ENCODE measurements around the gene SREBF1.

SREBF1 gene

GRCh38 chr17:17774009-17774881 is 62.5 kb downstream of the SREBF1 start:
- no peak for FAIRE-seq

GRCh38 chr17:17772231-17772630 is 64.6 kb downstream of the SREBF1 start:
- no peak for FAIRE-seq

GRCh38 chr17:17771498-17772201 is 65.1 kb downstream of the SREBF1 start:
- no peak for FAIRE-seq

GRCh38 chr17:17770632-17771044 is 66.1 kb downstream of the SREBF1 start:
- FAIRE-seq, result no peak

DNA sequence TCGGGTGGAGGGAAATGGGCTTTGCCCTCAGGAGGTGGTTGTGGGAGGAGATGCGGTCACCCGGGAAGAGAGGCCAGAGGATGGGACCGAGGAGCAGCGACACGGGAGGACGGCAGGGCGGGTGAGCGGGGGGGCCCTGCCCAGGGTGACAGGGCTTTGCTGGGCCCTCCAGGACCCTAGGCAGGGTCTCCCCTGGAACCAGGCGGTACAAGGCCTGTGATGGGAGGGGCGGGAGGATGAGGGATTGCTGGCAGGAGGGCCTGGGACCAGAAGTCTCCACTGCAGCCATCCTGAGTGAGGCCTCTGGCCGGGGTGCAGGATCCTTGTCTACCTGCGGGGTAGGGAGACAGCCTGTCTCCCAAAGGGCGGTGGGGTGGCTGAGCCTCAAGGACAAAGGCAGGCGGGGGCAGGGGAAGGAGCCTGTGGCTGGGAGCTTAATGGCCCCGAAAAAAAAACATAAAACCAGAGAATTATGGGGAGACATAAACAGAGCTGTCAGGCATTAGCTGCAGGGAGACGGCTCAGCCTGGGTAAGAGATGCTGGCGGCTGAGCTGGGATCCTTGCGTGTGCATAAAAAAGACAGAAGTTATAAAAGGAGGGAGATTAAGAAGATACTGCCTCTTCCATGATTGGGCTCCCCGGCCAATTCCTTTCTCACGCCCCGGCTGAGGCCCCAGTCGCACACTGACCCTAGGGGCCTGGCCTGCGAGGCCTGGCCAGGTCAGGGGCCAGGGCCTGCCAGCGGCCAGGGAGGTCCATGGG is 66.7 kb downstream of the SREBF1 start:
- FAIRE-seq, result no peak

- no peak for FAIRE-seq
Measured at GRCh38 chr17:17768424-17769088, 68.2 kb downstream of the SREBF1 start.

- no peak for FAIRE-seq
Measured at GRCh38 chr17:17767887-17768418, 68.8 kb downstream of the SREBF1 start.

- FAIRE-seq, result no peak
Measured at GRCh38 chr17:17767154-17767869, 69.5 kb downstream of the SREBF1 start.

DNA sequence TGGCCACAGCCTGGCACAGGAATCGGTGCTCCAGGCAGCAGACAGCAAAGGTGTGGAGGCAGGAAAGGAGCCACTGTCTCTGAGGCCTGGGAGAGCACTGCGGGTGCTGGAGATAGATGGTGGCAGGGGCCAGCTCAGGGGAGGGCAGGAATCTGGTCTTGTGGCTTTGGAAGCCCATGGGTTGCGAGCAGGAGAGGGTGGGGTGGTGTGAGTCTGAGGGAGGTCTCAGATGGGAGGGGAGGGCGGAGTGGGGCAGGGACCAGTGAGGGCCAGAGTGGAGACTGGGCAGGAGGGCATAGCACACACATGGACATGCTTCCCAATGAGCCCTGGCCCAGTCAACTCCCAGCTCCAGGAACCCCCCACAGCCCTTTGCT is 70.1 kb downstream of the SREBF1 start:
- no peak for FAIRE-seq

- no peak for FAIRE-seq
Measured at GRCh38 chr17:17766077-17766743, 70.6 kb downstream of the SREBF1 start.

GRCh38 chr17:17765359-17766076 is 71.3 kb downstream of the SREBF1 start:
- FAIRE-seq, result no peak

- no peak for FAIRE-seq
Measured at GRCh38 chr17:17763734-17764133, 73.1 kb downstream of the SREBF1 start.

- FAIRE-seq, result no peak
Measured at GRCh38 chr17:17763136-17763535, 73.7 kb downstream of the SREBF1 start.

DNA sequence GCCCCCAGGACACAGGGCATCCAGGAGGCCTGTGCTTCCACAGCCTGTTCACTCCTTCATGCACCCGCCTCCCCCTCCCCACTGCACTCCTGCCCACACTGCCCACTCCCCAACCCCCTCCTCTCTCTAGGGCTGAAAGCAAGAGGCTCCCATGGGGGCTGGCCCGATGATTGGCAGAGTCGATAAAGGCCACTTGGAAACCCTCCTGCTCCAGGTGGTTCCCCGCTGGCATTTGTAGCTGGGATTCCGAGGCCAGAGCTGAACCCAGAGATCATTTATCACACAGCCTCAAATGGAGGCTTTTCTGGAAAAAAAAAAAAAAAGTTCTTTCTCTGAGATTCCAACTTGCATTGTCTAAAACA is 74.1 kb downstream of the SREBF1 start:
- no peak for FAIRE-seq
